Activated naive CD8-positive, alpha-beta T cell treated with anti-CD3 and anti-CD28 coated beads, Interleukin-2, amount 50 U/mL, for 24 hours (primary cell): ENCODE data around the gene TTLL1.
A peak's percentile ranks its signal among the peaks of the same experiment; 100 is the strongest.
"Not testable (repeated sequence)": the region's sequence is repeated elsewhere in the genome, so short reads cannot be mapped to it uniquely, and the experiment has no call there.

Experiments used
- ATAC-seq: fragments of 150-1000 bp; cut with Tn5 transposase; one replicate; pipeline ENCODE4 v1.10.0; 2021
- DNase-seq: peaks from one replicate; pipeline ENCODE4 v3.0.0; 2021
- H3K27ac Mint-ChIP-seq: one replicate; pipeline ENCODE4 v1.8.0; 2021; ENCODE audit warnings: mild to moderate bottlenecking, mixed read lengths
- H3K27me3 Mint-ChIP-seq: one replicate; pipeline ENCODE4 v1.8.0; 2021; ENCODE audit warnings: mixed read lengths
- H3K36me3 Mint-ChIP-seq: one replicate; pipeline ENCODE4 v1.8.0; 2021; ENCODE audit warnings: low read depth, mixed read lengths
- H3K4me1 Mint-ChIP-seq: one replicate; pipeline ENCODE4 v1.8.0; 2021; ENCODE audit warnings: mixed read lengths
- H3K4me3 Mint-ChIP-seq: one replicate; pipeline ENCODE4 v1.8.0; 2021; ENCODE audit warnings: mild to moderate bottlenecking, moderate library complexity, mixed read lengths
- H3K9me3 Mint-ChIP-seq: one replicate; pipeline ENCODE4 v1.8.0; 2021; ENCODE audit warnings: mixed read lengths

The TTLL1 gene

DNA sequence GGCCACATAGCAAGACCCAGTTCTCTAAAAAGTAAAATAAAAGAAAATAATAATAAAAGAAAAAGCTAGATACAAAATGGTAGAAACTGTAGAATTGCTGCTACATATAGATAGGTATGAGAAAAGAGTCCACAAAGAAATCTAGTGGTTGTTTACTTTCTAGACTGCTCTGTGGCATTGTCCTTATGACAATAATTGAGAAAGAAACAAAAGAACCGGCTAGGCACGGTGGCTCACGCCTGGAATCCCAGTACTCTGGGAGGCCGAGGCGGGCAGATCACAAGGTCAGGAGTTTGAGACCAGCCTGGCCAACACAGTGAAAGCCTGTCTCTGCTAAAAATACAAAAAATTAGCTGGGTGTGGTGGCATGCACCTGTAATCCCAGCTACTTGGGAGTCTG lies 73.0 kb downstream of the TTLL1 start:
- H3K4me1 Mint-ChIP-seq: peaks cover 24% of the 10 kb centered on the region
- H3K4me3 Mint-ChIP-seq, H3K27me3 Mint-ChIP-seq, DNase-seq, H3K36me3 Mint-ChIP-seq, H3K27ac Mint-ChIP-seq, H3K9me3 Mint-ChIP-seq, ATAC-seq: not testable (repeated sequence)

DNA sequence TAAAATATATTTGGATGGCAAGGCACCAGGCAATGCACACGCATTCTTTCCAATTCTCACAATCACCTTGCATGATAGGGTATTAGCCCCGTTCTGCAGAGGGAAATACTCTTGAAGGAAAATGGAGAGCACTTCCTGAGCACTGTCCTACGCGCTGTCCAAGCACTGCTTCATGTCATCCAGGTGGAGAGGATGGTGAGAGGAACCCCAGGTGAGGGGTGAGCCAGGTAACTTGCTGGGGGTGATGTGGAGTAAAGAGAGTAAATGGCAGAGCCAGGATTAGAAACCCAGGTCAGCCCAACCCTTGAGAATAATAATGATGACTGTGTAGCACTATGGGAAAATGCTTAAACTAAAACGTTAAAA lies 73.5 kb downstream of the TTLL1 start:
- ATAC-seq (no peak), DNase-seq (no peak)
- H3K4me1 Mint-ChIP-seq: peaks cover 24% of the 10 kb centered on the region
- H3K27me3 Mint-ChIP-seq: no peaks in the 10 kb centered on the region
- no peaks in the 10 kb centered on the region for H3K9me3 Mint-ChIP-seq
- H3K27ac Mint-ChIP-seq: peak overlapping the region; percentile 86
- no peaks in the 10 kb centered on the region for H3K36me3 Mint-ChIP-seq
- peak overlapping the region; percentile 89 for H3K4me3 Mint-ChIP-seq

DNA sequence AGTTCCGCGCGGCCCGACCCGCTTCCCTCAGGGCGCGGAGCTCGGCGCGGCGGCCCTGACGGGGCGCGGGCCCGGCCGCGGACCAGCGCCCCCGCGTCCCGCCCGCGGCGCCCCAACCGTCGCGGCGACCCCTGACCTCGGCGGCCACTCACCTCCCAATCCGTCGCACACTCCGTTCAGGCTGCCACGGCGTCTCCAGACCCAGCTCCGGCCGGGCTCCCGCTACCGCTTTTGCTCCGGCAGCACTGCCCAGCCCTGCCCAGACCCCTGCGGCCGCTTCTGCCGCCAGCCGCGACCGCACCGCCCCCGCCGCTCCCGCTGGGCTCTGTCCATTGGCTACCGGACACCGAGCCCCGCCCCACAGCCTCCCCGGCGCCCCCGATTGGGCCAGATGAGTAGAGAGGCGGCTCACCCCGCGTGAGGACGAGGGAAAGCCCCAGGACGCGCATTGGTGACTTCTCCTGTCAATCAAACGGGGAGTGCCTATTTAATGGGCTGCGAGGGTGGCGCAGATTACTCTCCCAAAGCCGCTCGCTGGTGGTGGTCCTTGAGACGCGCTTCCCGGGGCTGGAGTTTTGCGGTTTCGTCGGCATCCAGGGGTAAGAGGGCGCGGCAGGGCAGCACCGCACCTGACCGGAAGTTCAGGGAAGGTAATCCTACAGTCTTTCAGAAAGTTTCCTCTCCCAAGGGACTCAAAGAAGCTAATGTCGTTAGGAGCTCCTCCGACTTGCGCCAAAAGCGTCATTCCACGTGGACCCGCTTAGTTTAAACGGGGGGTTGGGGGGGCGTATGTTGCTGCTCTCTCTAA lies 74.1 kb downstream of the TTLL1 start, which contains the start of gene PACSIN2:
Gene PACSIN2, minus strand, starts transcription at position 281 of the 808 bp plus-strand sequence. CDS start 103,069 bp downstream, outside the sequence.
- no peaks in the 10 kb centered on the region for H3K27me3 Mint-ChIP-seq
- H3K4me1 Mint-ChIP-seq: peaks cover 26% of the 10 kb centered on the region
- H3K36me3 Mint-ChIP-seq: no peaks in the 10 kb centered on the region
- ATAC-seq (peak; percentile 99), DNase-seq (peak; percentile 99)
- peak within 1 kb of the TSS; percentile 89 for H3K4me3 Mint-ChIP-seq
- H3K27ac Mint-ChIP-seq: peak within 1 kb of the TSS; percentile 86
- no peaks in the 10 kb centered on the region for H3K9me3 Mint-ChIP-seq

DNA sequence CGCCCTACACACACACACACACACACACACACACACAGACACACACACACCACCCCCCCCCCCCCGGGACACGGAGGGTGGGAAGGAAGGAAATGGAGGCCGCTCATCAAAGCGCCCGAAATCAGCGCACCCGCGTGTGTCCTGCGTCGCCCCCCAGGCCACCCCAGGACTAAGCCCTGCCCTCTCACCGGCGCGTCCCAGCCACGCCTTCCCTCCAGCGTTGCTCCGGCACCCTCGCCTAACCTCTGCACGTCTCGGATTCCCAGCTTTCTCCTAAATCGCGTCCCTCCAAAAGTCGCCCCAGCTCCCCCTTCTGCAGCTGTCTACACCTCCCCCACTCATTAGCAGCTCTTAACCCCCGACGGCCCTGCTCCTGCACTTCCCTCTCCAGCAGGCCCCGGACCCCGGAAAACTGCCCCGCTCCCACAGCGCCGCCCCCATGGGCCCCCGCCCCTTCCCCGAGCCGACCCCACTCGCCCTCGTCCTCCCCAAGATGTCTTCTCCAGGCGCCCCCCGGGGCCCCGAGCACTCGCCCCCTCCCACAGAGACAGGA lies 74.8 kb downstream of the TTLL1 start:
- ATAC-seq (peak; percentile 1), DNase-seq (peak; percentile 48)
- no peaks in the 10 kb centered on the region for H3K36me3 Mint-ChIP-seq
- peak overlapping the region; percentile 89 for H3K4me3 Mint-ChIP-seq
- peaks cover 26% of the 10 kb centered on the region for H3K4me1 Mint-ChIP-seq
- peak overlapping the region; percentile 76 for H3K27ac Mint-ChIP-seq
- H3K9me3 Mint-ChIP-seq: no peaks in the 10 kb centered on the region
- no peaks in the 10 kb centered on the region for H3K27me3 Mint-ChIP-seq

- peak; percentile 35 for ATAC-seq
- Mint-ChIP-seq H3K27ac (no peak overlapping the region), H3K9me3 (no peaks in the 10 kb centered on the region), H3K4me3 (peak overlapping the region; percentile 89), H3K36me3 (no peaks in the 10 kb centered on the region), H3K27me3 (no peaks in the 10 kb centered on the region), H3K4me1 (peaks cover 30% of the 10 kb centered on the region)
- DNase-seq: peak; percentile 33
Observed at GRCh38 chr22:43013355-43014315, 75.6 kb downstream of the TTLL1 start.

DNA sequence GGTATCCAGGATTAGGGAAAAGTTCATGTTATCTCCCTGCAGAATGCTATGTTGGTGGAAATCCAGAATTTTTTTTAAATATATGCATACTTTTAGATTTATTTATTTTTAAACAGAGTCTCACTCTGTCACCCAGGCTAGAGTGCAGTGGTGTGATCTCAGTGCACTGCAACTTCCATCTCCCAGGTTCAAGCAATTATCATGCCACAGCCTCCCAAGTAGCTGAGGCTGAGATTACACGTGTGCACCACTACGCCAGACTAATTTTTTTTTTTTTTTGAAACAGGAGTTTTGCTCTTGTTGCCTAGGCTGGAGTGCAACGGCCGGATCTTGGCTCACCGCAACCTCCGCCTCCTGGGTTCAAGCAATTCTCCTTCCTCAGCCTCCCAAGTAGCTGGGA lies 76.8 kb downstream of the TTLL1 start:
- Mint-ChIP-seq H3K4me3 (no peak overlapping the region), H3K27me3 (no peaks in the 10 kb centered on the region), H3K27ac (no peak overlapping the region), H3K36me3 (no peaks in the 10 kb centered on the region), H3K4me1 (peaks cover 36% of the 10 kb centered on the region), H3K9me3 (no peaks in the 10 kb centered on the region)
- DNase-seq: no peak
- ATAC-seq: no peak

- DNase-seq (no peak), ATAC-seq (no peak)
- H3K4me1 Mint-ChIP-seq: peaks cover 49% of the 10 kb centered on the region
- no peaks in the 10 kb centered on the region for H3K36me3 Mint-ChIP-seq
- no peak overlapping the region for H3K27ac Mint-ChIP-seq
- H3K27me3 Mint-ChIP-seq: no peaks in the 10 kb centered on the region
- H3K9me3 Mint-ChIP-seq: no peaks in the 10 kb centered on the region
- no peak overlapping the region for H3K4me3 Mint-ChIP-seq
Observed at GRCh38 chr22:43011079-43011478, 78.1 kb downstream of the TTLL1 start.

DNA sequence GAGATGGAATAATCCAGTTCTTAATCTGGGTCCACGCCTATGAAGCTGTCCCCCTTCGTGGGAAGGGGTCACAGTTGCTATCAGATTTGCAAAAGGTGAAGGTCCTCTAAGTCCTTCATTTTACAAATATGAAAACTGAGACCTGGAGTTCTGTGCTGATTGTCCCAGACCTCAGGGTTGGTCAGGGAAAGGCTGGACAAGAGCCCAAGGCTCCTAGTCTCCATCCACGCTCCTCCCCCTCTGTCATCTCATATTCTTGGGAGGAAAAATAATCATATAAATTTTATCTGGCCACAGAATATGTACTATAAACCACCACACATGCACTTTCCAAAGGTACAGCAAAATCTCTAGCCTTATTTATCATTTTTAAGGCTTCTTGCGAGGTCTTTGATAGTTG lies 79.7 kb downstream of the TTLL1 start:
- Mint-ChIP-seq H3K27me3 (no peaks in the 10 kb centered on the region), H3K27ac (no peak overlapping the region), H3K4me1 (peaks cover 55% of the 10 kb centered on the region), H3K36me3 (no peaks in the 10 kb centered on the region), H3K4me3 (no peak overlapping the region), H3K9me3 (no peaks in the 10 kb centered on the region)
- ATAC-seq: no peak
- DNase-seq: no peak

DNA sequence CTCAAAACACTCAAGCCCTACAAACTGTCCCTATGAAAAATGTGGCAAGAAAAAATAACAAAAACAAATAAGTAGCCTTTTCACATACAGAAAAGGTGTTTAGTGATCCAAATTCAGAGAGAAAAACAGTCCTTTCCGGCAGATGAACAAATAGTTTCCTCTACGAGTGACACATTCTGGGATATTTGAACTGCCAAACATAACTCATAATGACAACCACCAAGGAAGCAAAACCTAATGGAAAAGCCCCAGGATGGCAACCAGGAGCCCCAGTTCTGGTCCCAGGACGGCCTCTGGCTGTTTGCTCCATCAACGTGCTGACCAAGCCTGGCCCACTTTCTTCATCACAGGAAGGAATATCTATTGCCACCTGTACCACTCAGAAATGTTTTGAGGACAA lies 80.3 kb downstream of the TTLL1 start:
- H3K4me1 Mint-ChIP-seq: peaks cover 59% of the 10 kb centered on the region
- H3K36me3 Mint-ChIP-seq: no peaks in the 10 kb centered on the region
- ATAC-seq: no peak
- no peak overlapping the region for H3K27ac Mint-ChIP-seq
- H3K4me3 Mint-ChIP-seq: no peak overlapping the region
- no peak for DNase-seq
- H3K9me3 Mint-ChIP-seq: no peaks in the 10 kb centered on the region
- H3K27me3 Mint-ChIP-seq: no peaks in the 10 kb centered on the region

- ATAC-seq: no peak
Observed at GRCh38 chr22:43008509-43008908, 80.7 kb downstream of the TTLL1 start.

DNA sequence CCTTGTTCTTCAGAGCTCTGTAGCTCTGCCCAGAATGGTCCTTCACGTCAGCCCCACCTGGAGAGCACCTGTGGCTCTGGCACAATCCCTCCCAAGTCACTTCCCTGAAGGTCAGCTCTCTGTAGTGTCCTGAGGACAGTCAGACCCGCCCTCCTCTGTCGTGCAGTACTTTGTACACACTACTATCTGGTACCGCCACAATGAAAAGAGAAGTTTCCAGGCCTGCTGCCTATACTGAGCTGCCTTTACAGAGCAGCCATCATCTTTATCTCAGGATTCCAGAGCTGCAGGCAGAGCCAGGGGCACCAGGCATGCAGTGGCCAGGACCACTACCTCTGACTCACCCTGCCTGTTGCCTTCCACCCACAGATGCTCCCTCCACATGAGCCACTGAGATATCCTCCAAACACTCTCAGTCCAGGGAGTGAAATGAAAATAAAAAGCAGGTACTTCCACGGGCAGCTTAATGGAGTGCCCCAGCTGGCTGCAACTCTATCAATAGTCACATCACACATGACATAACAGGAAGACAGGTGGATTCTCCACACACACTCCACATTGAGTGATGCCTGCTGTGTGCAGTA lies 81.6 kb downstream of the TTLL1 start:
- no peak overlapping the region for H3K4me3 Mint-ChIP-seq
- no peaks in the 10 kb centered on the region for H3K9me3 Mint-ChIP-seq
- H3K4me1 Mint-ChIP-seq: peaks cover 61% of the 10 kb centered on the region
- peak; percentile 70 for ATAC-seq
- no peaks in the 10 kb centered on the region for H3K36me3 Mint-ChIP-seq
- H3K27ac Mint-ChIP-seq: no peak overlapping the region
- no peaks in the 10 kb centered on the region for H3K27me3 Mint-ChIP-seq
- no peak for DNase-seq

More at GRCh38 chr22:43008509-43008908, 80.7 kb downstream of the TTLL1 start:
- Mint-ChIP-seq H3K27ac (no peak overlapping the region), H3K27me3 (no peaks in the 10 kb centered on the region), H3K4me1 (peaks cover 59% of the 10 kb centered on the region), H3K36me3 (no peaks in the 10 kb centered on the region), H3K9me3 (no peaks in the 10 kb centered on the region), H3K4me3 (no peak overlapping the region)
- no peak for DNase-seq

GRCh38 chr22:43006753-43007152 lies 82.4 kb downstream of the TTLL1 start:
- peaks cover 69% of the 10 kb centered on the region for H3K4me1 Mint-ChIP-seq
- no peaks in the 10 kb centered on the region for H3K36me3 Mint-ChIP-seq
- no peak for DNase-seq
- H3K9me3 Mint-ChIP-seq: no peaks in the 10 kb centered on the region
- no peaks in the 10 kb centered on the region for H3K27me3 Mint-ChIP-seq
- H3K27ac Mint-ChIP-seq: no peak overlapping the region
- H3K4me3 Mint-ChIP-seq: no peak overlapping the region
- no peak for ATAC-seq

DNA sequence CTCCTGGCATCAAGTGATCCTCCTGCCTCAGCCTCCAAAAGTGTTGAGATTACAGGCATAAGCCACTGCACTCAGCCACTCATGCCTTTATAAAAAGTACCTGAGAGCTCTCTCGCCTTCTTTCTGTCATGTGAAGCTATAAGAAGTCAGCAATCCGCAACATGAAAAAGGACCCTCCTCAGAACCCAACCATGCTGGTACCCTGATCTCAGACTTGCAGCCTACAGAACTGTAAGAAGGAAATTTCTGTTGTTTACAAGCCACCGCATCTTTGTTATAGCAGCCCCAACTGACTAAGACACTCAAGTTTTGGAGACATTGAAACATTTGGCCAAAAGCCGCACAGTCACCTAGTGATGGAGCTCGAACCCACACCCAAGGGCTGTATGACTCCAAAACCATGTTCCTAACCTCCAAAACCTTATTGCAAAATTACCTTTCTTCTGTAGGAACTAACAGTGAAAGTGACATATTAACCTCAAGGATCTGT lies 83.1 kb downstream of the TTLL1 start:
- no peak overlapping the region for H3K4me3 Mint-ChIP-seq
- ATAC-seq: no peak
- no peaks in the 10 kb centered on the region for H3K9me3 Mint-ChIP-seq
- no peak overlapping the region for H3K27ac Mint-ChIP-seq
- peaks cover 73% of the 10 kb centered on the region for H3K4me1 Mint-ChIP-seq
- no peaks in the 10 kb centered on the region for H3K36me3 Mint-ChIP-seq
- DNase-seq: no peak
- no peaks in the 10 kb centered on the region for H3K27me3 Mint-ChIP-seq

- Mint-ChIP-seq H3K9me3 (no peaks in the 10 kb centered on the region), H3K4me1 (peaks cover 81% of the 10 kb centered on the region), H3K27me3 (no peaks in the 10 kb centered on the region), H3K4me3 (no peak overlapping the region), H3K27ac (peak overlapping the region; percentile 63), H3K36me3 (no peaks in the 10 kb centered on the region)
- DNase-seq: no peak
- ATAC-seq: no peak
Observed at GRCh38 chr22:43005106-43005505, 84.1 kb downstream of the TTLL1 start.
